Spleen (tissue), 11 donors: ENCODE results near the gene SPRED1. TPM values are rescaled to one million over a fixed set of nuclear protein-coding genes. Genes with fewer than 3 reads are reported as not detected.

ENCODE experiments used
- DNase-seq: peaks from one replicate; pipeline ENCODE4 v3.0.0-alpha.2; 2020
- H3K27ac ChIP-seq, 8 donors: fragments of 200-600 bp; sonication (generic) in 7 of 8; 1 replicate in 4 of 8; 2 replicates in 4 of 8; pipeline versions ENCODE4 v1.5.0 to v1.8.0; 2016 to 2021; ENCODE audit warnings: inconsistent platforms in 4 of 8, mild to moderate bottlenecking in 4 of 8, moderate library complexity in 1 of 8
- H3K27me3 ChIP-seq, 7 donors: fragments of 200-600 bp; sonication (generic) in 6 of 7; replicated peaks in 1 of 7; 1 replicate in 4 of 7; 2 replicates in 3 of 7; pipeline versions ENCODE4 v1.5.0 to v1.8.0; 2016 to 2021; ENCODE audit warnings: inconsistent platforms in 3 of 7, mild to moderate bottlenecking in 1 of 7
- H3K36me3 ChIP-seq, 6 donors: fragments of 200-600 bp; sonication (generic) in 5 of 6; 1 replicate in 4 of 6; 2 replicates in 2 of 6; pipeline versions ENCODE4 v1.5.0 to v1.8.0; 2016 to 2021; ENCODE audit warnings: inconsistent platforms in 2 of 6
- H3K4me1 ChIP-seq, 6 donors: fragments of 200-600 bp; sonication (generic) in 5 of 6; 1 replicate in 3 of 6; 2 replicates in 3 of 6; pipeline versions ENCODE4 v1.5.0 to v1.8.0; 2016 to 2021; ENCODE audit warnings: inconsistent platforms in 3 of 6
- H3K4me3 ChIP-seq, 8 donors: fragments of 200-600 bp; sonication (generic) in 7 of 8; 1 replicate in 4 of 8; 2 replicates in 4 of 8; pipeline versions ENCODE4 v1.5.0 to v1.8.0; 2016 to 2021; ENCODE audit warnings: inconsistent platforms in 4 of 8, mild to moderate bottlenecking in 4 of 8, moderate library complexity in 2 of 8
- H3K9me3 ChIP-seq, 8 donors: fragments of 200-600 bp; sonication (generic) in 7 of 8; 1 replicate in 4 of 8; 2 replicates in 4 of 8; pipeline versions ENCODE4 v1.5.0 to v1.8.0; 2016 to 2021; ENCODE audit warnings: inconsistent platforms in 4 of 8
- POLR2A ChIP-seq, 3 donors: fragments of 450-650 bp; IDR thresholded peaks; one replicate each; pipeline ENCODE4 v1.5.1; 2017; ENCODE audit warnings: antibody characterized with exemption in 3 of 3, mild to moderate bottlenecking in 1 of 3
- POLR2AphosphoS5 ChIP-seq, 3 donors: sonication (generic); formaldehyde crosslinking; IDR thresholded peaks; one replicate each; pipeline ENCODE4 v1.5.1; 2017; ENCODE audit warnings: antibody characterized with exemption in 3 of 3
- WGBS, 5 donors: extraction: QIAGEN DNeasy Blood & Tissue Kit in 3 of 5; methylation state at CpG; one replicate each; pipeline versions ENCODE4 v1.1.5 to v1.1.7; 2013 to 2018; 5-methylcytosine and 5-hydroxymethylcytosine counted together
- intact Hi-C: fragments of 100-400 bp; cut with DNase I; formaldehyde crosslinking; loops from one replicate; pipeline ENCODE4 v1.15.0; 2023; ENCODE audit warnings: low total_unique reads
- polyA plus RNA-seq, 3 donors: library from polyadenylated mRNA; stranded (reverse); fragments of 200-250 nt; gene quantifications; one replicate each; pipeline ENCODE4 v1.2.1, GENCODE V29; 2013
- total RNA-seq, 7 donors: library from RNA; depleted of rRNA in 3 of 7; stranded (reverse); fragments of >200 nt in 3 of 7; fragmentation: NEBNext Ultra II Directional in 4 of 7; extraction: Animal tissue kit (Norgen Biotek cat#: 25700) in 4 of 7; gene quantifications; one replicate each; pipeline versions ENCODE4 v1.1.0 to v1.2.1, GENCODE V29; 2016 to 2021
- TF ChIP-seq, protein P1 (sequence below), 11 experiments: fragments of 200-600 bp in 7 of 11; fragments of 450-650 bp in 4 of 11; sonication (generic) in 4 of 11; IDR thresholded peaks in 8 of 11; conservative IDR thresholded peaks in 3 of 11; 1 replicate in 7 of 11; 2 replicates in 4 of 11; pipeline versions ENCODE4 v1.4.0 to v1.8.0; 2016 to 2021; ENCODE audit warnings: antibody characterized with exemption in 11 of 11, inconsistent platforms in 4 of 11, mild to moderate bottlenecking in 1 of 11
- donor health status: healthy with polysubstance abuse.
- donor health status: DM: no; HTN: no; CAD: no; lungs with moderate emphysema.
- donor health status: DM: no; HTN: no; CAD: no.
- donor health status: Bipolar disorder and iron deficiency.
- donor health status: healthy.
- donor health status: DM: no; HTN: no; CAD: no.
- donor health status: DM: yes; HTN: yes; CAD: no.

SPRED1 gene
- total and polyA plus RNA-seq, 10 donors, result 3.1 to 36.9 (median 25.5) TPM

DNA sequence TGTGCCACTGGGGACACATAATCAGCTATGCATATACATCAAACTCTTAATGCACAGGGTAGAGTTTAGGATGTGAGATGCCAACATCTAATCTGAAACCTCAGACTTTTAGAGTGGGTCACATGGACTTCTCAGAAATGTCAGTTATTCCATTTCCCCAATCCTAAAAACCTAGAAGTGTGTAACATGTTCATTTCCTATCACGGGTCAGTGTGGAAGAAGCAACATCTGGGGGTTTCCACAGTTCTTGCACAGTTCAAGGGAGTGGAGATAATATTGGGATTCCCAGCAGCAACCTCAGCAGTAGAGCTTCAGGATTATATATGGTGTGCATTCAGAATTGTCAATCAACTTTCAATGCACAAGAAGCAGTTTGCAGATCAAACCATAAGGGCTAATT lies 44.4 kb upstream of the SPRED1 start:
- intact Hi-C loops, result no loop called here
- no peak for DNase-seq
- H3K36me3 ChIP-seq, result no peaks in the 10 kb centered on the region

DNA sequence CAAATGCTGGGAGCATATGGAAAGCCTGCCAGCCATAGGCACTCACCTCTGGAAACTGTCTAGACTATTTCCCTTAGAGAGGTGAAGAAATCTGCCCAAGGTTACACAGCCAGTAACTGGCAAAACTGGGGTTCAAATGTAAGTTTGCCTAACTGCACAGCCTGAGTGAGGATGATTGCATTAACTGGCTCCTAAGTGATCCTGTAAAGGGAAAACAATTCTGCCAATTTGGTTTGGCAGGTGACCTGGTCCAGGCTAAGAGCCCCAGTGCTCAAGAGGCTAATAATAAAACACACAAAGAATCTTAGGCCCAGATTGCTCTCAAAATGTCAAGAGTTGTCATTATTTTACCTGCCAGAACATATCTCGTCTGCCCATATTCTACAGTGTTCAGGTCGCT lies 43.9 kb upstream of the SPRED1 start:
- Histone ChIP-seq H3K27ac (no peak overlapping the region), H3K27me3 (peaks cover 0 to under 1% (median 0%) of the 10 kb centered on the region in 7 donors), H3K4me3 (no peak overlapping the region), H3K4me1 (peaks cover 0 to 15% (median 9%) of the 10 kb centered on the region in 6 donors), H3K36me3 (no peaks in the 10 kb centered on the region), H3K9me3 (no peaks in the 10 kb centered on the region)
- 86 to 96% (median 94%) methylated on average over 2 of the region's 2 CpGs for WGBS, 5 donors
- intact Hi-C loops, result no loop called here
- DNase-seq, result no peak
- TF ChIP-seq, protein P1, sequence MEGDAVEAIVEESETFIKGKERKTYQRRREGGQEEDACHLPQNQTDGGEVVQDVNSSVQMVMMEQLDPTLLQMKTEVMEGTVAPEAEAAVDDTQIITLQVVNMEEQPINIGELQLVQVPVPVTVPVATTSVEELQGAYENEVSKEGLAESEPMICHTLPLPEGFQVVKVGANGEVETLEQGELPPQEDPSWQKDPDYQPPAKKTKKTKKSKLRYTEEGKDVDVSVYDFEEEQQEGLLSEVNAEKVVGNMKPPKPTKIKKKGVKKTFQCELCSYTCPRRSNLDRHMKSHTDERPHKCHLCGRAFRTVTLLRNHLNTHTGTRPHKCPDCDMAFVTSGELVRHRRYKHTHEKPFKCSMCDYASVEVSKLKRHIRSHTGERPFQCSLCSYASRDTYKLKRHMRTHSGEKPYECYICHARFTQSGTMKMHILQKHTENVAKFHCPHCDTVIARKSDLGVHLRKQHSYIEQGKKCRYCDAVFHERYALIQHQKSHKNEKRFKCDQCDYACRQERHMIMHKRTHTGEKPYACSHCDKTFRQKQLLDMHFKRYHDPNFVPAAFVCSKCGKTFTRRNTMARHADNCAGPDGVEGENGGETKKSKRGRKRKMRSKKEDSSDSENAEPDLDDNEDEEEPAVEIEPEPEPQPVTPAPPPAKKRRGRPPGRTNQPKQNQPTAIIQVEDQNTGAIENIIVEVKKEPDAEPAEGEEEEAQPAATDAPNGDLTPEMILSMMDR (IDR thresholded peaks at IDR 0.05 in 8 of 11, conservative IDR thresholded peaks at IDR 0.05 in 3 of 11), result no peak
- TF ChIP-seq POLR2A (IDR thresholded peaks at IDR 0.05) (no peak), POLR2AphosphoS5 (IDR thresholded peaks at IDR 0.05) (no peak)

More for the DNA sequence above, 44.4 kb upstream of the SPRED1 start:
- H3K4me3 ChIP-seq, result no peak overlapping the region
- peaks cover 0 to 15% (median 9%) of the 10 kb centered on the region in 6 donors for H3K4me1 ChIP-seq
- TF ChIP-seq POLR2AphosphoS5 (IDR thresholded peaks at IDR 0.05), result no peak
- H3K27ac ChIP-seq, result no peak overlapping the region
- 38 to 67% (median 52%) methylated on average over 1 of the region's 1 CpG for WGBS, 5 donors
- no peaks in the 10 kb centered on the region for H3K9me3 ChIP-seq
- peaks cover 0 to 4% (median 0%) of the 10 kb centered on the region in 7 donors for H3K27me3 ChIP-seq

DNA sequence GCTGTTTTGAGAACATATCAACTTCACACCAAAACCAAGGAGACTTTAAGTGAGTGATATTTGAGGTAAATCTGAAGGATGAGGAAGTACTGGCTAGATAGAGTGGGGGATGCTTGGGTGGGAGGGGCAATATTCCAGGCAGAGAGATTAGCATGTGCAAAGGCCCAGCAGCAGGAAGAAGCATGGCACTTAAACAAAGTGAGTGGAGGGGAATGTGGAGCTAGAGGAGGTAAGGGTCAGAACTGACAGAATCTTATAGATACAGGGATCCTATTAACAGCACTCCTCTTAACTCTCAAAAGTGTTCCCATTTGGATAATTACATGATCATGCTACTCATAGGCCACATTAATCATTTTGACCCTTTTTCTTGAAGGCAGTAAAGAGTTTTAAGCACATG lies 41.4 kb upstream of the SPRED1 start:
- no peak overlapping the region for H3K4me3 ChIP-seq
- intact Hi-C loops, result no loop called here
- no peak overlapping the region for H3K27ac ChIP-seq
- no peaks in the 10 kb centered on the region for H3K36me3 ChIP-seq
- TF ChIP-seq POLR2AphosphoS5 (IDR thresholded peaks at IDR 0.05) (no peak), POLR2A (IDR thresholded peaks at IDR 0.05) (no peak)
- TF ChIP-seq, protein P1 (IDR thresholded peaks at IDR 0.05 in 8 of 11, conservative IDR thresholded peaks at IDR 0.05 in 3 of 11), result no peak
- no peaks in the 10 kb centered on the region for H3K27me3 ChIP-seq
- no peaks in the 10 kb centered on the region for H3K9me3 ChIP-seq
- H3K4me1 ChIP-seq, result peaks cover 0 to 10% (median 9%) of the 10 kb centered on the region in 6 donors
- DNase-seq, result no peak

DNA sequence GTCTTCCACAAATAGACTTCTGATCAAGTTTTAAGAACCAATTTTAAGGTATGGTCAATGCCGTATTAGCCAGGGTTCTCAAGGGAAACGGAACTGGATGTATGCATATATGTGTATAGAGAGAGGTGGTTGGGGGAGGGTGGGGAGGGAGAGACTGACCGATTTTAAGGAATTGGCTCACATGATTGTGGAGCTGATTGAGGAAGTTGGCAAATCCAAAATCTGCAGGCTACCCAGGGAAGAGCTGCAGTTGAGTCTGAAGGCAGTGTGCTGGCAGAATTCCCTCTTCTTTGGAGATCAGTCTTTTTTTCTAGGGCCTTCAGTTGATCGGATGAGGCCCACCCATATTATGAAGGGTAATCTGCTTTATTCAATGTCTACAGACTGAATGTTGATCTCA lies 40.8 kb upstream of the SPRED1 start:
- no peak overlapping the region for H3K27ac ChIP-seq
- DNase-seq, result no peak
- H3K27me3 ChIP-seq, result no peaks in the 10 kb centered on the region
- TF ChIP-seq, protein P1 (IDR thresholded peaks at IDR 0.05 in 8 of 11, conservative IDR thresholded peaks at IDR 0.05 in 3 of 11), result no peak
- TF ChIP-seq POLR2A (IDR thresholded peaks at IDR 0.05) (no peak), POLR2AphosphoS5 (IDR thresholded peaks at IDR 0.05) (no peak)
- H3K9me3 ChIP-seq, result no peaks in the 10 kb centered on the region
- H3K4me3 ChIP-seq, result no peak overlapping the region
- H3K4me1 ChIP-seq, result peaks cover 0 to 6% (median 4%) of the 10 kb centered on the region in 6 donors
- WGBS, 5 donors, result 86 to 97% (median 90%) methylated on average over 4 of the region's 4 CpGs
- no peaks in the 10 kb centered on the region for H3K36me3 ChIP-seq
- intact Hi-C loops, result no loop called here
